HUES6 (cell line): ENCODE data around the gene DLGAP1.
A peak's percentile ranks its signal among the peaks of the same experiment; 100 is the strongest.

Experiments used
- H3K27ac ChIP-seq: 2 replicates; pipeline ENCODE4 v1.7.0; 2013; ENCODE audit warnings: low read depth, mild to moderate bottlenecking, low read length, inconsistent platforms
- H3K27me3 ChIP-seq: 2 replicates; pipeline ENCODE4 v1.6.1; 2013; ENCODE audit warnings: low read length; ENCODE audit not compliant: control insufficient read depth, insufficient read depth
- H3K36me3 ChIP-seq: 2 replicates; pipeline ENCODE4 v1.6.1; 2013; ENCODE audit warnings: low read length; ENCODE audit not compliant: control insufficient read depth, insufficient read depth
- H3K4me1 ChIP-seq: 2 replicates; pipeline ENCODE4 v1.6.1; 2013; ENCODE audit warnings: low read length; ENCODE audit not compliant: control insufficient read depth, insufficient read depth
- H3K4me3 ChIP-seq: 2 replicates; pipeline ENCODE4 v1.5.1; 2013; ENCODE audit warnings: low read depth, low read length
- H3K9ac ChIP-seq: one replicate; pipeline ENCODE4 v1.6.1; 2013; ENCODE audit warnings: mild to moderate bottlenecking, low read length
- H3K9me3 ChIP-seq: 2 replicates; pipeline ENCODE4 v1.6.1; 2013; ENCODE audit warnings: low read depth, low read length; ENCODE audit not compliant: control insufficient read depth, insufficient read depth

DLGAP1 gene

DNA sequence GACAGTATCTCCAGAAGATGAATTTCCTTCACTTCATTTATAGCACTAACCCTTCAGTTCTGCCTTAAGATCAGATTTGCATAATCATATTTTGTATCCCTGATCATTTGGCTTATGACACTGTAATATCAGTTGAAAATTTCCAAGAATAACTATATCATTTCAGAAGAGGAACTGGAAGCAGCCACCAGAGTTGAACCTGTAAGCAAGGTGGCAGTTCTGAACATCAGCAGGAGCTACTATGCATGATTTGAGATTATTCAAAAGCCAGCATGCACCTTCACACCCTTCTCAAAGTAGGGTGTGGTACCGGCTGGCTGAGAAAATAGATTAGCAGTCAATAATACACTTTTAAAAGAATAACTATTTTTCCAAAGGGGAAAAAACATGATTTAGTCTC, 328.2 kb downstream of the DLGAP1 start:
- Histone ChIP-seq H3K9ac (no peak overlapping the region), H3K36me3 (no peaks in the 10 kb centered on the region), H3K9me3 (no peaks in the 10 kb centered on the region), H3K27me3 (no peaks in the 10 kb centered on the region), H3K27ac (no peak overlapping the region), H3K4me3 (no peak overlapping the region), H3K4me1 (peaks cover 66% of the 10 kb centered on the region)

DNA sequence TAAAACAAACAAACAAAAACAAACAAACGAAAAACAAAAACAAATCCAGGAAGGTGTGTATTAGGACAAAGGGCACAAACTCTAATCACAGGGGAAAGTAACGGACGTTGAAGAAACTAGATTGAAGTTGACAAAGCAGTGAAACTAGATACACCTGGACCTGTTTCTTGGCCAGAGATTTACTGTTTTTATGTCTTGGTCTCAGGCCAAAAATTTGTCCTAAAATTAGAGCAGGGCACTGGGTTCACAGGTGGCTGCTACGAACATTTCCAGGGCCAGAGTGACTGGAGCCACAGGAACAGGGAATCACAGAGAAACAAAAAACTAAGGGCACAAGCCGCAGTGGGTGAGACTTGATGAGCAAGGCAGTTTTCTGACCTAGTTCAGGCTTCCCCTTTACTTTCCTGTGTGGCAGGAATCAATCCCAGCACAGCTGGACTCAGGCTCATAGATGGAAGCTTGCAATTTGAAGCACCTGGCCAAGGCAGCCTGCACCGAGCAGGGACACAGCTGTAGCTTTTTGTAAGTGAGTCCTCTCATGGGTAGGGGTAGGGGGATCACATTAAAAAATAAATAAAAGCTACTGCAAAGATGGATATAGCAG, 329.4 kb downstream of the DLGAP1 start:
- peak overlapping the region; percentile 92 for H3K27ac ChIP-seq
- no peaks in the 10 kb centered on the region for H3K27me3 ChIP-seq
- H3K4me3 ChIP-seq = no peak overlapping the region; the same call in 1 of the 2 replicates
- H3K9ac ChIP-seq = peak overlapping the region; percentile 71
- H3K36me3 ChIP-seq = no peaks in the 10 kb centered on the region
- no peaks in the 10 kb centered on the region for H3K9me3 ChIP-seq
- peaks cover 62% of the 10 kb centered on the region for H3K4me1 ChIP-seq

DNA sequence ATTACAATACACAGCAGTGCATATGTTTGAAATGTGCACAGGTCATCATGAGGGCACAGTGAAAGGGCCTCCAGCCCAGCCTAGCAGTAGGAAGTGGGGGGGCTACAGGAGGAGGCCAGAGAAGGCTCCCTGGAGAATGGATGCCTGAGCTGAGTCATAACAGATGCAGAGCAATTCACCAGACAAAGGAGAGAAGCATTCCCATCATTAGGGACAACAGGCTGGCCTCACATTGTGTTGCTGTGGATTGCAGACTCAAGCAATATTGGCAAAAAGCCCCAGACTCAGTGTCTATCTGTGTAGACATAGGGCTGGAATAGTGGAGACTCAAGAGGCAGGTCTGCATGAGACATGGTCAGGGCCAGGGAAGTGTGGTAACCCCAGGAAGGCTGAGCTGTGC, 329.9 kb downstream of the DLGAP1 start:
- H3K4me1 ChIP-seq = peaks cover 64% of the 10 kb centered on the region
- peak overlapping the region; percentile 92 for H3K27ac ChIP-seq
- H3K9ac ChIP-seq = peak overlapping the region; percentile 71

GRCh38 chr18:4119813-4120212, 335.3 kb downstream of the DLGAP1 start:
- peak overlapping the region; percentile 10; the same call in 1 of the 2 replicates for H3K4me3 ChIP-seq
- H3K9ac ChIP-seq = peak overlapping the region; percentile 35
- peaks cover 54% of the 10 kb centered on the region for H3K4me1 ChIP-seq
- H3K27ac ChIP-seq = peak overlapping the region; percentile 94
- H3K27me3 ChIP-seq = no peaks in the 10 kb centered on the region
- no peaks in the 10 kb centered on the region for H3K36me3 ChIP-seq
- H3K9me3 ChIP-seq = peaks cover 4% of the 10 kb centered on the region; the same call in 1 of the 2 replicates

More for the DNA sequence above, 329.9 kb downstream of the DLGAP1 start:
- no peak overlapping the region; the same call in 1 of the 2 replicates for H3K4me3 ChIP-seq
- H3K36me3 ChIP-seq = no peaks in the 10 kb centered on the region
- no peaks in the 10 kb centered on the region for H3K27me3 ChIP-seq
- H3K9me3 ChIP-seq = no peaks in the 10 kb centered on the region

DNA sequence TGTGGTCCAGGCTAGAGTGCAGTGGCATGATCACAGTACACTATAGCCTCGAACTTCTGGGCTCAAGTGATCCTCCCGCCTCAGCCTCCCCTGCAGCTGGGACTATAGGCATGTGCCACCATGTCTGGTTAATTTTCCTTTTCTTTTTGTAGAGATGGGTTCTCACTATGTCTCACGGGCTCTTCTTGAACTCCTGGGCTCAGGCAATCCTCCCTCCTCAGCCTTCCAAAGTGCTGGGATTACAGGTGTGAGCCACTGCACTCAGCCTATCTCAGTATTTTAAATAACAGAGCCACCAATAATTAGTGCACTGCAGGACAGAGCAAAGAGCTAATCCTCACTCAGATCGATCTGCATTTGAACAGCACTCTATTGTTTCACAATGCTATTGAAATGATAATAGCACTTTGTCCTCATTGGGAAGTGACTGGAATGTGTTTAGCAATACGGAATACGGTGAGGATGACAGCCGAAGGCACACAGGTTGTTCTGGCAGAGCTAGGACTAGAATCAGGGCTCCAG, 335.9 kb downstream of the DLGAP1 start:
- peaks cover 7% of the 10 kb centered on the region; the same call in 1 of the 2 replicates for H3K9me3 ChIP-seq
- H3K36me3 ChIP-seq = no peaks in the 10 kb centered on the region
- no peaks in the 10 kb centered on the region for H3K27me3 ChIP-seq
- no peak overlapping the region for H3K4me3 ChIP-seq
- H3K4me1 ChIP-seq = peaks cover 51% of the 10 kb centered on the region
- H3K9ac ChIP-seq = no peak overlapping the region
- H3K27ac ChIP-seq = peak overlapping the region; percentile 94

GRCh38 chr18:4108016-4108415, 347.1 kb downstream of the DLGAP1 start:
- Histone ChIP-seq H3K27me3 (no peaks in the 10 kb centered on the region), H3K4me1 (peaks cover 20% of the 10 kb centered on the region), H3K4me3 (no peak overlapping the region), H3K36me3 (no peaks in the 10 kb centered on the region), H3K27ac (0 out of 2 replicates have a peak overlapping the region, but pooled peaks have one; percentile 62), H3K9me3 (no peaks in the 10 kb centered on the region; the same call in 1 of the 2 replicates), H3K9ac (no peak overlapping the region)

- peaks cover 20% of the 10 kb centered on the region for H3K4me1 ChIP-seq
- H3K9me3 ChIP-seq = no peaks in the 10 kb centered on the region
- H3K4me3 ChIP-seq = no peak overlapping the region
- H3K27me3 ChIP-seq = no peaks in the 10 kb centered on the region
- no peaks in the 10 kb centered on the region for H3K36me3 ChIP-seq
- no peak overlapping the region for H3K9ac ChIP-seq
- H3K27ac ChIP-seq = peak overlapping the region; percentile 62
These were observed 348.0 kb downstream of the DLGAP1 start for GRCh38 chr18:4107049-4107467.

DNA sequence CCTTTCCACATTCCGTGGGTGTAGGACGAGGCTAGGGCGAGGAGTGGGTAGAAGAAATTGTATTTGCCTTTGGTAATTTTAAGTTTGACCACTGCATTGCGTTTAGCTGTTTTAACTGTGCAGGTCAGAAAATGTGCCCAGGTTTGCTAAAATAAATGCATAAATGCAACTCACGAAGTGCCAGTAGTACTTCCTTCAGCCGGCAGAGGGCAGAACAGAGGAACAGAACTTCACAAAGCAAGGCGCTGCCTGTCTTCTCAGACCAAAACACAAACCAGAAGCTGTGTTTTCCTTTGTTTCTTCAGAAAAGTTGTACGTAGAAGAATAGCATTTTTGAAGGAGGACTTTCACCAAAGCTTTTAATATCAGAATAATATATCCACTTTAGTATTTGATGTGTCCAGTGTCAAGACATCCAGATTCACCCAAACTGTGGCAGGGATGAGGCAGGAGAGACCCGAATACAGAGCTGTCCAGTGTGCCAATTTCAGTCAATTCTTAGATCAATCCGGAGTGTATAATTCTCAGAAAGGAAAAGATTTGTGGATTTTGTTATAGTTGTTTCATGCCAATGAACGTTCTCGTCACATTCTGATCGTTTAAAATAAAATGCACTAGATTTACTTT, 348.6 kb downstream of the DLGAP1 start:
- Histone ChIP-seq H3K4me1 (peaks cover 20% of the 10 kb centered on the region), H3K36me3 (no peaks in the 10 kb centered on the region), H3K4me3 (no peak overlapping the region), H3K9ac (no peak overlapping the region), H3K9me3 (no peaks in the 10 kb centered on the region), H3K27ac (peak overlapping the region; percentile 62; the same call in 1 of the 2 replicates), H3K27me3 (no peaks in the 10 kb centered on the region)

GRCh38 chr18:4102901-4103300, 352.2 kb downstream of the DLGAP1 start:
- peaks cover 17% of the 10 kb centered on the region for H3K9me3 ChIP-seq
- no peak overlapping the region for H3K9ac ChIP-seq
- no peak overlapping the region for H3K27ac ChIP-seq
- H3K4me1 ChIP-seq = peaks cover 14% of the 10 kb centered on the region
- H3K4me3 ChIP-seq = no peak overlapping the region
- H3K36me3 ChIP-seq = 0 out of 2 replicates have a peak, but pooled peaks cover 2% of the 10 kb centered on the region
- no peaks in the 10 kb centered on the region for H3K27me3 ChIP-seq

DNA sequence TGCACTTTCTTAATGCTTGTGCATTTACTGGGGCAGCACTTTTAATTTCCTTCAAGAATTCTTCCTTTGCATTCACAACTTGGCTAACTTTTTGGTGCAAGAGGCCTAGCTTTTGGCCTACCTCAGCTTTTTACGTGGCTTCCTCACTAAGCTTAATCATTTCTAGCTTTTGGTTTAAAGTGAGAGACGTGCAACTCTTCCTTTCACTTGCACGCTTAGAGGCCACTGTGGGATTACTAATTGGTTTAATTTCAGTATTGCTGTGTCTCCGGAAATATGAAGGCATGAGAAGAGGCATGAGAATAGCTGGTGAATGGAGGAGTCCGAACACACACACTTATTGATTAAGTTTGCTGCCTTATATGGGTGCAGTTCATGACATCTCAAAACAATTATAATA, 354.1 kb downstream of the DLGAP1 start:
- Histone ChIP-seq H3K27ac (no peak overlapping the region), H3K9me3 (peaks cover 17% of the 10 kb centered on the region), H3K36me3 (0 out of 2 replicates have a peak, but pooled peaks cover 2% of the 10 kb centered on the region), H3K4me1 (no peaks in the 10 kb centered on the region), H3K4me3 (no peak overlapping the region), H3K27me3 (no peaks in the 10 kb centered on the region), H3K9ac (no peak overlapping the region)

DNA sequence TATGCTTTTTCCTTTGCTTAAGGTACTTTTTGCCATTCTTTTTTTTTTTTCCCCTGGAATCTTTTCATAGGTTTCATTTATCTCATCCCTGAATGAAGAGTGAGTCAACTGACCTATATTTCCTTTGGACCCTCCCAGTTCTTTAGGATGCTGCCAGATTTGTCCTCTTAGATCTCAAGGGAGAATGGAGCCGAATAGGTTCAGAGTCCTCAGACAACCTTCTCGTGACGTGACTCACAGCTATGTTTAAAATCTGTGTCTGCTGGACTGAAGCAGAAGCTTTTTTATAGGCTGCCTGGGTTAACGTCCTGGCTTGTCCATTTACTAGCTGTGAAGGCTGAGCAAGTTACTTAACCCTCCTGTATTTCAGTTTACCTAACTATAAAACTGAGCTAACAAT, 358.6 kb downstream of the DLGAP1 start:
- no peak overlapping the region for H3K27ac ChIP-seq
- no peaks in the 10 kb centered on the region for H3K27me3 ChIP-seq

More for the DNA sequence above, 358.6 kb downstream of the DLGAP1 start:
- no peak overlapping the region for H3K9ac ChIP-seq
- H3K4me3 ChIP-seq = no peak overlapping the region
- H3K9me3 ChIP-seq = peaks cover 17% of the 10 kb centered on the region
- H3K36me3 ChIP-seq = 0 out of 2 replicates have a peak, but pooled peaks cover 2% of the 10 kb centered on the region
- H3K4me1 ChIP-seq = peaks cover 10% of the 10 kb centered on the region; the same call in 1 of the 2 replicates
